NAMALWA (cell line): Measurements from ENCODE around the gene IGFBP3.

Experiments used
- DNase-seq: peaks from one replicate; pipeline ENCODE4 v3.0.0-alpha.2; 2015; ENCODE audit warnings: low spot score

The IGFBP3 gene

GRCh38 chr7:45891462-45892402, 29.3 kb downstream of the IGFBP3 start:
- no peak for DNase-seq

- peak; percentile 76 for DNase-seq
Measured at GRCh38 chr7:45890902-45891461, 30.1 kb downstream of the IGFBP3 start.

- no peak for DNase-seq
Measured at GRCh38 chr7:45890125-45890901, 30.8 kb downstream of the IGFBP3 start.

- no peak for DNase-seq
Measured at GRCh38 chr7:45889367-45890067, 31.6 kb downstream of the IGFBP3 start.

- DNase-seq: no peak
Measured at GRCh38 chr7:45888993-45889366, 32.1 kb downstream of the IGFBP3 start.

GRCh38 chr7:45888185-45888992, 32.7 kb downstream of the IGFBP3 start, which contains the start of gene IGFBP1:
Gene IGFBP1 (plus strand): TSS chr7:45888488. CDS start chr7:45888653, 165 bp downstream.
- no peak for DNase-seq

- DNase-seq: no peak
Measured at GRCh38 chr7:45886931-45887667, 34.0 kb downstream of the IGFBP3 start.

GRCh38 chr7:45885264-45885882, 35.7 kb downstream of the IGFBP3 start:
- DNase-seq: no peak

- no peak for DNase-seq
Measured at GRCh38 chr7:45884136-45884535, 36.9 kb downstream of the IGFBP3 start.

- DNase-seq: no peak
Measured at GRCh38 chr7:45882465-45882810, 38.6 kb downstream of the IGFBP3 start.

GRCh38 chr7:45881759-45882464, 39.2 kb downstream of the IGFBP3 start:
- no peak for DNase-seq

GRCh38 chr7:45881280-45881758, 39.8 kb downstream of the IGFBP3 start:
- DNase-seq: no peak

GRCh38 chr7:45880433-45880860, 40.6 kb downstream of the IGFBP3 start:
- no peak for DNase-seq

GRCh38 chr7:45878457-45879144, 42.5 kb downstream of the IGFBP3 start:
- no peak for DNase-seq

- DNase-seq: no peak
Measured at GRCh38 chr7:45876519-45876918, 44.6 kb downstream of the IGFBP3 start.

- DNase-seq: no peak
Measured at GRCh38 chr7:45874408-45875131, 46.5 kb downstream of the IGFBP3 start.

- DNase-seq: no peak
Measured at GRCh38 chr7:45873355-45873754, 47.7 kb downstream of the IGFBP3 start.

GRCh38 chr7:45873035-45873354, 48.1 kb downstream of the IGFBP3 start, which contains the start of gene CCDC201:
Gene CCDC201 (minus strand): TSS chr7:45873082. CDS start chr7:45873007, 75 bp downstream.
- no peak for DNase-seq
